ENCODE results near the gene MPO. TPM values are rescaled to one million over a fixed set of nuclear protein-coding genes. Genes with fewer than 3 reads are reported as not detected.

Gene MPO
- total and polyA plus RNA-seq, 2 donors (not counting 3 experiments of a cell fraction or from before 2014, with no cell fraction given): not detected

GRCh38 chr17:58327363-58328194 lies 46.8 kb upstream of the MPO start:
- intact Hi-C loops (cut with micrococcal nuclease) (no loop called here), dilution Hi-C loops (cut with MboI; ENCODE audit: extremely low pct_ligation_motif_present, low sequenced_read_pairs) (no loop called here)
- TF ChIP-seq EZH2 (IDR thresholded peaks at IDR 0.05; ENCODE audit: borderline replicate concordance, low read depth, low read length, severe bottlenecking) (no peak), MAX (IDR thresholded peaks at IDR 0.05; ENCODE audit: insufficient read depth, insufficient read length) (no peak), JUN (IDR thresholded peaks at IDR 0.05; ENCODE audit: borderline replicate concordance, insufficient read depth, insufficient read length, low read depth) (no peak), GATA2 (IDR thresholded peaks at IDR 0.05; ENCODE audit: insufficient read depth, insufficient read length, low read depth, low read length) (no peak), FOS (IDR thresholded peaks at IDR 0.05; ENCODE audit: borderline replicate concordance, insufficient read depth, low read length) (no peak), POLR2AphosphoS5 (IDR thresholded peaks at IDR 0.05; ENCODE audit: insufficient read depth, low read depth, low read length) (no peak), CTCF (IDR thresholded peaks at IDR 0.05; ENCODE audit: extremely low read depth in 1 of 2, insufficient read depth in 1 of 2, low read depth in 1 of 2, low read length in 2 of 2) (no peak), MYC (IDR thresholded peaks at IDR 0.05; ENCODE audit: low read depth, low read length) (no peak), POLR2A (IDR thresholded peaks at IDR 0.05; ENCODE audit: low read depth, low read length) (no peak)
- Histone ChIP-seq H2AFZ (ENCODE audit: low read depth, low read length) (no peak overlapping the region), H3K4me1 (ENCODE audit: control insufficient read depth, extremely low read depth, insufficient read depth, low read length) (no peaks in the 10 kb centered on the region), H3K27me3 (ENCODE audit: control insufficient read depth in 2 of 2, insufficient read depth in 2 of 2, low read length in 2 of 2) (peaks cover 23 to 25% of the 10 kb centered on the region in 2 experiments), H3K79me2 (ENCODE audit: control insufficient read depth, insufficient read depth, low read length) (no peaks in the 10 kb centered on the region), H3K27ac (ENCODE audit: insufficient read depth, low read depth, low read length) (no peak overlapping the region), H3K4me3 (replicated peaks in 1 of 3; ENCODE audit: insufficient read depth in 1 of 3, low read depth in 1 of 3, low read length in 3 of 3) (no peak overlapping the region), H3K9me3 (replicated peaks; ENCODE audit: control insufficient read depth, insufficient read depth, low read length) (no peaks in the 10 kb centered on the region), H3K9me1 (replicated peaks; ENCODE audit: control insufficient read depth, extremely low read depth, insufficient read depth, low read length) (no peaks in the 10 kb centered on the region), H3K9ac (replicated peaks; ENCODE audit: extremely low read depth, insufficient read depth, low read length) (no peak overlapping the region), H3K4me2 (ENCODE audit: insufficient read depth, low read length) (no peak overlapping the region), H4K20me1 (replicated peaks; ENCODE audit: control insufficient read depth, extremely low read depth, insufficient read depth, low read length) (no peaks in the 10 kb centered on the region), H3K36me3 (ENCODE audit: control insufficient read depth in 2 of 2, extremely low read depth in 1 of 2, insufficient read depth in 2 of 2, low read length in 2 of 2) (no peaks in the 10 kb centered on the region)
- DNase-seq (ENCODE audit: low read depth, low spot score) (no peak), FAIRE-seq (no peak)
- no TSS peak for BruUV-seq (replicated peaks)
- ChIA-PET POLR2A (no interaction called here), CTCF (interaction anchor here (1.2 to 1.9 kb wide), 2 partner anchors 10 to 19 kb away, joined by 4 to 5 read pairs; no protein-coding TSS in a partner anchor)

Measured in endothelial cell of umbilical vein (primary cell).